ENCODE data around the gene USP5. TPM values are rescaled to one million over a fixed set of nuclear protein-coding genes. Genes with fewer than 3 reads are reported as not detected.

Gene USP5
- total and polyA plus RNA-seq, 2 experiments from 2014 or later: 73.2 to 96.2 TPM

DNA sequence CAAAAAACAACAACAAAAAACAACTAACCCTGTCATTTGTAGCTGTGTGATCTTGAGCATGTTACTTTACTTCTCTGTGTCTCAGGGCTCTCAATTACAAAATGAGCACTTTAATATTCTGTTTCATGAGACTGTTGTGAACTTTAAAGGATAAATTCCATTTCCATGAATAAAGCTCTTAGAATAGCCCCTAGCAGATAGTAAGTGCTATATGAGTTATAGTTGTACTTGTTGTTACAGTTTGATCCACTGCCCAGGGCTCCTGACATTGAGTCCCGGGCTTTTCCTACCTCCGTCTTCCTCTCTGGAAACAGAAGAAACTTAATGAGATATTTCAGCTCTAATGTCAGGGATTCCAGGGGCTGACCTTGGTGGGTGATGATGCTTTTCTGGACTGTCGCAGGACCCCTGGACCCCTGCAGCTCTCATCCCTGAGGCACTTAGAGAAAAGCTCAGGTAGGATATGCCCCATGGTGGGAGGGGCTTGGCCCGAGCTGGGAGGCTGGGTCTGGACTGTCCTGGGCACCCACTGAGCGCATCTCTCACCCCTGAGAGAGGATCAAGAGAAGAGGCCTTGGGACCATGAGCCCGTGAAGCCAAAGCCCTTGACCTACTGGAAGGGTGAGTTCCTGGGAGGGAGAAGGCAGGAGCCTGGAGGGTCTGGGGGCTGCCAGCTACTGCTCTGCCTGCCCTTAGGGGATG lies 18.6 kb upstream of the USP5 start:
- in situ Hi-C loops (cut with MboI): no loop called here
- Histone ChIP-seq H3K9me3 (ENCODE audit: low read depth) (no peaks in the 10 kb centered on the region), H3K36me3 (ENCODE audit: low read depth) (peaks cover 12% of the 10 kb centered on the region; the same call in 1 of the 2 replicates), H3K79me2 (ENCODE audit: insufficient read depth) (peaks cover 9% of the 10 kb centered on the region), H3K4me3 (no peak overlapping the region), H3K4me1 (ENCODE audit: insufficient read depth) (peaks cover 8% of the 10 kb centered on the region; the same call in 1 of the 2 replicates), H4K20me1 (ENCODE audit: insufficient read depth) (no peaks in the 10 kb centered on the region), H3F3A (ENCODE audit: insufficient read depth) (no peaks in the 10 kb centered on the region; the same call in 1 of the 2 replicates), H3K9me2 (ENCODE audit: insufficient read depth) (no peaks in the 10 kb centered on the region), H3K27me3 (replicated peaks; ENCODE audit: insufficient read depth) (no peaks in the 10 kb centered on the region), H2AFZ (no peak overlapping the region), H3K27ac (no peak overlapping the region), H3K9ac (no peak overlapping the region), H3K4me2 (ENCODE audit: unreplicated experiment) (no peak overlapping the region)
- TF ChIP-seq EZH2phosphoT487 (IDR thresholded peaks at IDR 0.05; ENCODE audit: insufficient read depth, low read depth): no peak
- TF ChIP-seq EZH2 (IDR thresholded peaks at IDR 0.05; ENCODE audit: insufficient read depth, poor library complexity, severe bottlenecking): no peak
- DNase-seq: peak; percentile 31
- WGBS, 2 experiments (ENCODE audit: low coverage in 1 of 2, low lambda C conversion rate in 2 of 2, missing lambda C conversion rate in 2 of 2): 84 to 90% methylated on average over 6 of the region's 6 CpGs

DNA sequence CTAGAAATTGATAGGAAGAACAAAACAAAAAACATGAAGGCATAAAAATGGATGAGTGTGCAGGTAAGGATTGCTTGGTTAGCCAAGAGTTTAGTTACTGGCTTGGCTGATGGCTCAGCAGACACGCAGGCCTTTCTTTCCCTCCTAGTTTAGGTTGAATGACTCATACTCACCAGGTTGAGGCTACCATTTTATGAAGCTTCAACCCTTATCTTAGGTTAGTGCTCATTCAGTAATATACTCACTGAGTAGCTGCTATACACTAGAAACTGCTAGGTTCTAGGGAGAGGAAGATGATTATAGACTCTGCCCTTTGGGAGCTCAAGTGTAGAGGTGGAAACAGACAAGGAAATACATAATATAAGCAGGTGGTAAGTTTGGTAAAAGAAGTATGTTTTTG lies 17.7 kb upstream of the USP5 start:
- in situ Hi-C loops (cut with MboI): no loop called here
- WGBS, 2 experiments (ENCODE audit: low coverage in 1 of 2, low lambda C conversion rate in 2 of 2, missing lambda C conversion rate in 2 of 2): 97 to 100% methylated on average over 1 of the region's 1 CpG

DNA sequence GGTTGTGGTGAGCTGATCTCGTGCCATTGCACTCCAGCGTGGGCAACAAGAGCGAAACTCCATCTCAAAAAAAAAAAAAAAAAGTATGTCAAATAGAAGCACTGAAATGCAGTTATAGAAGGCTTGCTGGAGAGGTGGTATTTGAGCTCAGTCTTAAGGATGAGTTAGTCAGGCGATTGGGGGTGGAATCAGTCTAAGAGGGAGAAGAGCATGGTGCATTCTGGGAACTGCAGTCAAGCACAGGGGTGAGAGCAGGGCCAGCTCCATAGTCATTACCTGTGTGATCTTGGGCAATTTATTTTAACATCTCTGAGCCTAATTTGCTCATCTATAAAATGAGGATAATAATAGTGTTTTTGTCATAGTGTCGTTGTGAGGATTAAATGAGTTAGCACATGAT lies 17.1 kb upstream of the USP5 start:
- H2AFZ ChIP-seq: no peak overlapping the region
- peaks cover 4% of the 10 kb centered on the region; the same call in 1 of the 2 replicates for H3K4me1 ChIP-seq (ENCODE audit: insufficient read depth)
- no peaks in the 10 kb centered on the region for H3K9me2 ChIP-seq (ENCODE audit: insufficient read depth)
- no peaks in the 10 kb centered on the region; the same call in 1 of the 2 replicates for H3F3A ChIP-seq (ENCODE audit: insufficient read depth)
- H3K79me2 ChIP-seq (ENCODE audit: insufficient read depth): peaks cover 4% of the 10 kb centered on the region; the same call in 1 of the 2 replicates
- H4K20me1 ChIP-seq (ENCODE audit: insufficient read depth): no peaks in the 10 kb centered on the region
- H3K4me3 ChIP-seq: no peak overlapping the region
- in situ Hi-C loops (cut with MboI): no loop called here
- no peak overlapping the region for H3K9ac ChIP-seq
- TF ChIP-seq EZH2 (IDR thresholded peaks at IDR 0.05; ENCODE audit: insufficient read depth, poor library complexity, severe bottlenecking): no peak
- TF ChIP-seq EZH2phosphoT487 (IDR thresholded peaks at IDR 0.05; ENCODE audit: insufficient read depth, low read depth): no peak
- no peak overlapping the region for H3K4me2 ChIP-seq (ENCODE audit: unreplicated experiment)
- no peaks in the 10 kb centered on the region for H3K9me3 ChIP-seq (ENCODE audit: low read depth)
- 90% methylated on average over 5 of the region's 5 CpGs for WGBS, 2 experiments (ENCODE audit: low coverage in 1 of 2, low lambda C conversion rate in 2 of 2, missing lambda C conversion rate in 2 of 2)
- peak; percentile 34 for DNase-seq
- no peaks in the 10 kb centered on the region for H3K27me3 ChIP-seq (replicated peaks; ENCODE audit: insufficient read depth)
- no peak overlapping the region for H3K27ac ChIP-seq
- H3K36me3 ChIP-seq (ENCODE audit: low read depth): peaks cover 12% of the 10 kb centered on the region; the same call in 1 of the 2 replicates

More for the DNA sequence above, 17.7 kb upstream of the USP5 start:
- no peaks in the 10 kb centered on the region for H3K27me3 ChIP-seq (replicated peaks; ENCODE audit: insufficient read depth)
- H3K4me1 ChIP-seq (ENCODE audit: insufficient read depth): peaks cover 8% of the 10 kb centered on the region; the same call in 1 of the 2 replicates
- no peaks in the 10 kb centered on the region; the same call in 1 of the 2 replicates for H3F3A ChIP-seq (ENCODE audit: insufficient read depth)
- H3K4me3 ChIP-seq: no peak overlapping the region
- no peak for DNase-seq
- no peak overlapping the region for H3K9ac ChIP-seq
- H2AFZ ChIP-seq: no peak overlapping the region
- H3K4me2 ChIP-seq (ENCODE audit: unreplicated experiment): no peak overlapping the region
- H3K27ac ChIP-seq: no peak overlapping the region
- no peaks in the 10 kb centered on the region for H4K20me1 ChIP-seq (ENCODE audit: insufficient read depth)
- peaks cover 9% of the 10 kb centered on the region for H3K79me2 ChIP-seq (ENCODE audit: insufficient read depth)
- peaks cover 12% of the 10 kb centered on the region; the same call in 1 of the 2 replicates for H3K36me3 ChIP-seq (ENCODE audit: low read depth)
- TF ChIP-seq EZH2phosphoT487 (IDR thresholded peaks at IDR 0.05; ENCODE audit: insufficient read depth, low read depth) (no peak), EZH2 (IDR thresholded peaks at IDR 0.05; ENCODE audit: insufficient read depth, poor library complexity, severe bottlenecking) (no peak)
- no peaks in the 10 kb centered on the region for H3K9me3 ChIP-seq (ENCODE audit: low read depth)
- no peaks in the 10 kb centered on the region for H3K9me2 ChIP-seq (ENCODE audit: insufficient read depth)

DNA sequence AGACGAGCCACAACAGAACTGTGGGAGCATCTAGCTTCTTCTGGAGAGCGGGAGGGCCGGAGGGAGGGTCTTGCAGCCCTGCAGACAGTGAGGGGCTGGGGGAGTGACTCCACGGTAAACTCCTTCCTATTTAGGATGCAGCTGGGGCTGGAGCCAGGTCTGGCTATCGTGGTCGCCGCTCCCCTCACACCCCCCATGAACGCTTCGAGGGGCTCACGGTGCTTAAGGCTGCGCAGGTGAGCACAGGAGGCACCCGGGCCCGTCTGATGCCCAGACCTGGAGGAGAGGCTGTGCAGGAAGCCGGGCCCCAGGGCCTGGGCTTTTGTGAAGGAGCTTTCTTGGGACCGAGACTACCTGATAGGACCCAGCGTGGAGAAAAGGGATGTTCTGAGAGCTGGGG lies 15.1 kb upstream of the USP5 start:
- H3K27me3 ChIP-seq (replicated peaks; ENCODE audit: insufficient read depth): no peaks in the 10 kb centered on the region
- no peaks in the 10 kb centered on the region for H3K9me2 ChIP-seq (ENCODE audit: insufficient read depth)
- in situ Hi-C loops (cut with MboI): no loop called here
- TF ChIP-seq EZH2phosphoT487 (IDR thresholded peaks at IDR 0.05; ENCODE audit: insufficient read depth, low read depth): no peak
- no peaks in the 10 kb centered on the region for H3K4me1 ChIP-seq (ENCODE audit: insufficient read depth)
- no peak overlapping the region for H2AFZ ChIP-seq
- H3K27ac ChIP-seq: no peak overlapping the region
- no peak overlapping the region for H3K4me3 ChIP-seq
- no peaks in the 10 kb centered on the region; the same call in 1 of the 2 replicates for H3F3A ChIP-seq (ENCODE audit: insufficient read depth)
- H3K4me2 ChIP-seq (ENCODE audit: unreplicated experiment): no peak overlapping the region
- no peaks in the 10 kb centered on the region for H3K79me2 ChIP-seq (ENCODE audit: insufficient read depth)
- WGBS, 2 experiments (ENCODE audit: low coverage in 1 of 2, low lambda C conversion rate in 2 of 2, missing lambda C conversion rate in 2 of 2): 84 to 89% methylated on average over 16 of the region's 16 CpGs
- no peaks in the 10 kb centered on the region for H3K9me3 ChIP-seq (ENCODE audit: low read depth)
- no peak for DNase-seq
- H4K20me1 ChIP-seq (ENCODE audit: insufficient read depth): no peaks in the 10 kb centered on the region
- H3K36me3 ChIP-seq (ENCODE audit: low read depth): peaks cover 8% of the 10 kb centered on the region; the same call in 1 of the 2 replicates
- H3K9ac ChIP-seq: no peak overlapping the region

All from GM23248 (cell line).